Hair follicular keratinocyte (primary cell): ENCODE data around the gene TAF11L5. TPM values are rescaled to one million over a fixed set of nuclear protein-coding genes. Genes with fewer than 3 reads are reported as not detected.

Experiments used
- total RNA-seq: library from RNA; depleted of rRNA; stranded (reverse); fragments of >200 nt; gene quantifications from 2 replicates; pipeline ENCODE4 v1.2.3, GENCODE V29; 2015

TAF11L5 gene
- total RNA-seq, result not detected in 2 replicates

GRCh38 chr5:17524935-17525334 is at the start of gene TAF11L5:
TSS of gene TAF11L5 (plus strand) at chr5:17525235.

DNA sequence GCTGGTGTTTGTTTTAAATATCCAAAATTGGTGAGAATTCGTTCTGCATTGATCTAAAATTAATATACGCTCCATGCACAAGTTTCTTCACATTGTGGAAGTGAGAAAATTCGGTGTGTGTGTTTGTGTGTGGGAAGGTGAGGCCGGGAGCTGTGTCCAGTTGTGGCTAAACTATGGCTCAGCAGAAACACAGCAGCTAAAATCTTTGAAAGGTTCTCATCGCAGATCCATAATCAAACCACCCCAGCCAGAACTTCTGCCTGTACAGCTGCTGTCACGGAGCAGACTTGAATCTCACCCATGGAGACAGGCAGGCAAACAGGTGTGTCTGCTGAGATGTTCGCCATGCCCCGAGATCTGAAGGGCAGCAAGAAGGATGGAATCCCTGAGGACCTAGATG is 27.1 kb upstream of the TAF11L5 start, which contains the start of gene TAF11L2:
Gene TAF11L2, plus strand, starts transcription at position 301 of the 400 bp plus-strand sequence.

GRCh38 chr5:17518067-17518466 is 7.0 kb upstream of the TAF11L5 start, which contains the start of gene TAF11L3:
TSS of gene TAF11L3 (plus strand) at chr5:17518367.

DNA sequence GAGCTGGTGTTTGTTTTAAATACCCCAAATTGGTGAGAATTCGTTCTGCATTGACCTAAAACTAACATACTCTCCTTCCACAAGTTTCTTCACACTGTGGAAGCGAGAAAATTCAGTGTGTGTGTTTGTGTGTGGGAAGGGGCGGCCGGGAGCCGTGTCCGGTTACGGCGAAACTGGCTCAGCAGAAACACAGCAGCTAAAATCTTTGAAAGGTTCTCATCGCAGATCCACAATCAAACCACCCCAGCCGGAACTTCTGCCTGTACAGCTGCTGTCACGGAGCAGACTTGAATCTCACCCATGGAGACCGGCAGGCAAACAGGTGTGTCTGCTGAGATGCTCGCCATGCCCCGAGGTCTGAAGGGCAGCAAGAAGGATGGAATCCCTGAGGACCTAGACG is 3.5 kb upstream of the TAF11L5 start, which contains the start of gene TAF11L4:
Gene TAF11L4, plus strand, starts transcription at position 301 of the 400 bp plus-strand sequence.

DNA sequence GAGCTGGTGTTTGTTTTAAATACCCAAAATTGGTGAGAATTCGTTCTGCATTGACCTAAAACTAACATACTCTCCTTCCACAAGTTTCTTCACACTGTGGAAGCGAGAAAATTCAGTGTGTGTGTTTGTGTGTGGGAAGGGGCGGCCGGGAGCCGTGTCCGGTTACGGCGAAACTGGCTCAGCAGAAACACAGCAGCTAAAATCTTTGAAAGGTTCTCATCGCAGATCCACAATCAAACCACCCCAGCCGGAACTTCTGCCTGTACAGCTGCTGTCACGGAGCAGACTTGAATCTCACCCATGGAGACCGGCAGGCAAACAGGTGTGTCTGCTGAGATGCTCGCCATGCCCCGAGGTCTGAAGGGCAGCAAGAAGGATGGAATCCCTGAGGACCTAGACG is 3.3 kb downstream of the TAF11L5 start, which contains the start of gene TAF11L6:
Gene TAF11L6, plus strand, starts transcription at position 301 of the 400 bp plus-strand sequence.

Other genes starting within 250 kb of the TAF11L5 start
- not detected in 2 replicates for gene TAF11L2, start 27.0 kb upstream of the TAF11L5 start, total RNA-seq
- not detected in 2 replicates for gene TAF11L3, start 6.9 kb upstream of the TAF11L5 start, total RNA-seq
- not detected in 2 replicates for gene TAF11L4, start 3.4 kb upstream of the TAF11L5 start, total RNA-seq
- not detected in 2 replicates for gene TAF11L6, start 3.4 kb downstream of the TAF11L5 start, total RNA-seq
- gene TAF11L7, start 60.5 kb downstream of the TAF11L5 start, total RNA-seq, result not detected in 2 replicates
- gene TAF11L8, start 65.7 kb downstream of the TAF11L5 start, total RNA-seq, result not detected in 2 replicates
- gene TAF11L9, start 69.2 kb downstream of the TAF11L5 start, total RNA-seq, result not detected in 2 replicates
- gene TAF11L10, start 72.6 kb downstream of the TAF11L5 start, total RNA-seq, result not detected in 2 replicates
- gene TAF11L11, start 78.9 kb downstream of the TAF11L5 start, total RNA-seq, result not detected in 2 replicates
- not detected in 2 replicates for gene TAF11L12, start 85.2 kb downstream of the TAF11L5 start, total RNA-seq
- not detected in 2 replicates for gene TAF11L13, start 106.9 kb downstream of the TAF11L5 start, total RNA-seq
- gene TAF11L14, start 109.2 kb downstream of the TAF11L5 start, total RNA-seq, result not detected in 2 replicates